ENCODE measurements around the gene KIF26B.
A peak's percentile ranks its signal among the peaks of the same experiment; 100 is the strongest.
"Not testable (repeated sequence)": the region's sequence is repeated elsewhere in the genome, so short reads cannot be mapped to it uniquely, and the experiment has no call there.

The KIF26B gene

GRCh38 chr1:245690946-245691541 is 536.3 kb downstream of the KIF26B start:
- DNase-seq (ENCODE audit: low spot score) (no peak), FAIRE-seq (no peak)

- no peak for FAIRE-seq
Measured at GRCh38 chr1:245691897-245692296, 537.1 kb downstream of the KIF26B start.

GRCh38 chr1:245692318-245692717 is 537.5 kb downstream of the KIF26B start:
- FAIRE-seq (no peak), DNase-seq (ENCODE audit: low spot score) (no peak)

More at GRCh38 chr1:245691897-245692296, 537.1 kb downstream of the KIF26B start:
- no peak for DNase-seq (ENCODE audit: low spot score)

- FAIRE-seq (no peak), DNase-seq (ENCODE audit: low spot score) (no peak)
Measured at GRCh38 chr1:245693116-245693793, 538.5 kb downstream of the KIF26B start.

- FAIRE-seq, result no peak
- DNase-seq (ENCODE audit: low spot score), result no peak
Measured at GRCh38 chr1:245693941-245694752, 539.4 kb downstream of the KIF26B start.

GRCh38 chr1:245694753-245695195 is 540.0 kb downstream of the KIF26B start:
- FAIRE-seq (no peak), DNase-seq (ENCODE audit: low spot score) (no peak)

GRCh38 chr1:245695211-245695610 is 540.4 kb downstream of the KIF26B start:
- no peak for FAIRE-seq
- no peak for DNase-seq (ENCODE audit: low spot score)

- FAIRE-seq; DNase-seq (ENCODE audit: low spot score): not testable (repeated sequence)
Measured at GRCh38 chr1:245695701-245696100, 540.9 kb downstream of the KIF26B start.

- DNase-seq (ENCODE audit: low spot score), result no peak
- FAIRE-seq, result no peak
Measured at GRCh38 chr1:245698116-245698515, 543.3 kb downstream of the KIF26B start.

GRCh38 chr1:245698860-245699259 is 544.1 kb downstream of the KIF26B start:
- DNase-seq (ENCODE audit: low spot score), result no peak

GRCh38 chr1:245700631-245701030 is 545.8 kb downstream of the KIF26B start:
- FAIRE-seq (no peak), DNase-seq (ENCODE audit: low spot score) (no peak)

More at GRCh38 chr1:245698860-245699259, 544.1 kb downstream of the KIF26B start:
- FAIRE-seq, result no peak

GRCh38 chr1:245701631-245702030 is 546.8 kb downstream of the KIF26B start:
- FAIRE-seq (no peak), DNase-seq (ENCODE audit: low spot score) (no peak)

GRCh38 chr1:245702346-245702745 is 547.6 kb downstream of the KIF26B start:
- DNase-seq (ENCODE audit: low spot score), result no peak

GRCh38 chr1:245704341-245704740 is 549.6 kb downstream of the KIF26B start:
- DNase-seq (ENCODE audit: low spot score) (no peak), FAIRE-seq (no peak)

More at GRCh38 chr1:245702346-245702745, 547.6 kb downstream of the KIF26B start:
- FAIRE-seq, result no peak

GRCh38 chr1:245704765-245705164 is 550.0 kb downstream of the KIF26B start:
- no peak for FAIRE-seq
- peak; percentile 79 for DNase-seq (ENCODE audit: low spot score)

GRCh38 chr1:245707941-245708340 is 553.2 kb downstream of the KIF26B start:
- DNase-seq (ENCODE audit: low spot score) (no peak), FAIRE-seq (no peak)

GRCh38 chr1:245710961-245711903 is 556.4 kb downstream of the KIF26B start:
- FAIRE-seq (no peak), DNase-seq (ENCODE audit: low spot score) (no peak)

- FAIRE-seq; DNase-seq (ENCODE audit: low spot score): not testable (repeated sequence)
Measured at GRCh38 chr1:245714027-245714426, 559.2 kb downstream of the KIF26B start.

GRCh38 chr1:245715291-245715701 is 560.5 kb downstream of the KIF26B start:
- FAIRE-seq (no peak), DNase-seq (ENCODE audit: low spot score) (peak; percentile 77)

GRCh38 chr1:245715970-245716369 is 561.2 kb downstream of the KIF26B start:
- DNase-seq (ENCODE audit: low spot score), result peak; percentile 83
- FAIRE-seq, result peak; percentile 90

- FAIRE-seq, result no peak
- DNase-seq (ENCODE audit: low spot score), result no peak
Measured at GRCh38 chr1:245716561-245716960, 561.8 kb downstream of the KIF26B start.

Measured in urothelium cell line (cell line).